ENCODE measurements around the gene ZFPM1. TPM values are rescaled to one million over a fixed set of nuclear protein-coding genes. Genes with fewer than 3 reads are reported as not detected.
A peak's percentile ranks its signal among the peaks of the same experiment; 100 is the strongest.

The ZFPM1 gene
- total RNA-seq, 2 experiments from 2014 or later: 15.8 to 19.3 TPM

DNA sequence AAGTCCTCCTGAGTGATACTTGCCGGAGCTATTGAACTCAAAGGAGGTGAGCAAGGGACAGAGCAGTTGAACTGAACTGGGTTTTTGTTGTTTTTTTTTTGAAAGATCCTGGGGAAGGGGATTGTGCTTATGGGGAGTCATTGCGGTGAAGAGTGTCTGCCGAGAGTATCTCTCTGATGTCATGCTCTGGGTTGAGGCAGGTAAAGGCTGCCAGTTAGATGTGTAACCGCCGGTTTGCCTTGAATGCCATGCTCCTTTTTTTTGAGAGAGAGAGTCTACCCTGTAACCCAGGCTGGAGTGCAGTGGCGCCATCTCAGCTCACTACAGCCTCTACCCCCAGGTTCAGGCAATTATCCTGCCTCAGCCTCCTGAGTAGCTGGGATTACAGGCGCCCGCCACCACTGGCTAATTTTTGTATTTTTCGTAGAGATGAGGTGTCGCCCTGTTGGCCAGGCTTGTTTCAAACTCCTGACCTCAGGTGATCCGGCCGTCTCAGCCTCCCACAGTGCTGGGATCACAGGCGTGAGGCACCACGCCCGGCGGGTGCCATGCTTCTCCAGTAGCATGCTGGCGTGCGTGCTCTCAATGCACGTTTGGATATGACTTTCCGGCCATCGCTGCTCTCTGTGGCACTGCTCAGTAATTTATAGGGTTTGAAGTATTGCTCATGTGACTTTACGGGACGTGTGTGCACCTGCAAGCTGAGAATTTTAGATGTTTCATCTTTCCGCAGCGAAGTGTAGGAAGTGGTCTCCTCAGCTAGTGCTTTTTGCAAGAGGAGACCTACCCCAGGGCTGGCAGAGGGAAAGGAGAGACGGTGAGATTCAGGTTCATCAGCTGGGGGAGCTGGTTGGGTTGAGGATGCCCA lies 125.6 kb downstream of the ZFPM1 start:
- CTCF ChIA-PET: no interaction called here
- H3K27me3 Mint-ChIP-seq (ENCODE audit: low read depth): no peaks in the 10 kb centered on the region
- H3K9me3 Mint-ChIP-seq (ENCODE audit: insufficient read depth): no peaks in the 10 kb centered on the region
- no peak overlapping the region for H3K4me3 Mint-ChIP-seq
- ATAC-seq (peak; percentile 36), DNase-seq (peak; percentile 31)
- peaks cover 36% of the 10 kb centered on the region for H3K4me1 Mint-ChIP-seq (ENCODE audit: low read depth)
- POLR2A ChIA-PET: no interaction called here
- H3K27ac Mint-ChIP-seq: peak overlapping the region; percentile 36
- peaks cover 51% of the 10 kb centered on the region for H3K36me3 Mint-ChIP-seq (ENCODE audit: low read depth)

DNA sequence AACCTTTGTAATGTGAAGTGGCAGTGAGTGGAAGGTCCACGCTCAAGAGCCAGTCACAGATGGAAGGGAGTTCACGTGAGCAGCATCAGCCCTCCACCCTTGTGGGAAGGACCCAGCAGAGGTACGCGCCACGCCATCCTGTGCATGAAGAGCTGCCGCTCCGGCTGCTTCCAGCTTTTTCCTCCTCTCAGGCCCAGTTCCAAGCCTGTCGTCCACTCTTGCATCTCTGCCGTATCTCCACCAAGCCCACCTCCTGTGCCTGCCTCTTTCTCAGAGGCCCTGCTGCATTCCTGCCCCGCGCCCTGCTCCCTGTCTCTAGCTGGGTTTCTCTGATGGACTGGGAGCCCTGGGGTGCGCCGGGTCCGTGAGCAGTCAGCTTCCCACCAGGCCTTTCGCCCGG lies 127.3 kb downstream of the ZFPM1 start:
- Mint-ChIP-seq H3K4me3 (no peak overlapping the region), H3K27me3 (ENCODE audit: low read depth) (no peaks in the 10 kb centered on the region), H3K36me3 (ENCODE audit: low read depth) (peaks cover 51% of the 10 kb centered on the region), H3K27ac (no peak overlapping the region), H3K4me1 (ENCODE audit: low read depth) (peaks cover 41% of the 10 kb centered on the region), H3K9me3 (ENCODE audit: insufficient read depth) (no peaks in the 10 kb centered on the region)
- no peak for ATAC-seq
- CTCF ChIA-PET: no interaction called here
- POLR2A ChIA-PET: no interaction called here
- DNase-seq: no peak

GRCh38 chr16:88581033-88581432 lies 128.0 kb downstream of the ZFPM1 start:
- no peak overlapping the region for H3K4me3 Mint-ChIP-seq
- ChIA-PET POLR2A (interaction anchor here (1.4 kb wide), 1 partner anchor 10 kb away, joined by 4 read pairs; the partner anchor contains the start of gene ZC3H18), CTCF (no interaction called here)
- no peaks in the 10 kb centered on the region for H3K27me3 Mint-ChIP-seq (ENCODE audit: low read depth)
- no peak overlapping the region for H3K27ac Mint-ChIP-seq
- peaks cover 47% of the 10 kb centered on the region for H3K36me3 Mint-ChIP-seq (ENCODE audit: low read depth)
- H3K9me3 Mint-ChIP-seq (ENCODE audit: insufficient read depth): no peaks in the 10 kb centered on the region
- peaks cover 41% of the 10 kb centered on the region for H3K4me1 Mint-ChIP-seq (ENCODE audit: low read depth)
- DNase-seq: no peak
- no peak for ATAC-seq

GRCh38 chr16:88582912-88583575 lies 130.0 kb downstream of the ZFPM1 start:
- Mint-ChIP-seq H3K27ac (peak overlapping the region; percentile 28), H3K4me3 (no peak overlapping the region)
- POLR2A ChIA-PET: no interaction called here

DNA sequence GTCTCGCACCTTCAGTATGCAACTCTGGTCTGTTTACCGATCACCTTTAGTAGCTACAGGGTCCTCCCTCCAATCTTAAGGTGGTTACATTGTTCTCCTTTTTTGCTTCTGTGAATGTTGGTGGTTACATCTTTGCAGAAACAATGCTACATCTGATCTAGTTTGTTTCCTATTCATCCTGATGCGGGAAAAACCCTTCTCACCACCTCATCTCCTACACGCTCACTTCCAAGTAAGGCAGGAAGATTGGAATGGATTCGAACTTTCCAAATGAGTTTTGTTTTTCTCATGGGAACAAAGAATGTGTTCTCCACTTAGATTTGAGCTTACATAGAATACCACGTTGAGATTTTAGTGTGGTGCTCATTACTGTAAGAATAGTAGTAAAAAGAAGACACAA lies 131.6 kb downstream of the ZFPM1 start:
- no peak for ATAC-seq
- ChIA-PET POLR2A (no interaction called here), CTCF (interaction anchor here (0.8 kb wide), 1 partner anchor 35 kb away, joined by 3 read pairs; no protein-coding TSS in a partner anchor)
- Mint-ChIP-seq H3K4me3 (no peak overlapping the region), H3K27ac (peak overlapping the region; percentile 35), H3K9me3 (ENCODE audit: insufficient read depth) (no peaks in the 10 kb centered on the region), H3K27me3 (ENCODE audit: low read depth) (no peaks in the 10 kb centered on the region), H3K4me1 (ENCODE audit: low read depth) (peaks cover 33% of the 10 kb centered on the region), H3K36me3 (ENCODE audit: low read depth) (peaks cover 50% of the 10 kb centered on the region)
- DNase-seq: no peak

More at GRCh38 chr16:88582912-88583575, 130.0 kb downstream of the ZFPM1 start:
- ATAC-seq (no peak), DNase-seq (no peak)
- Mint-ChIP-seq H3K27me3 (ENCODE audit: low read depth) (no peaks in the 10 kb centered on the region), H3K9me3 (ENCODE audit: insufficient read depth) (no peaks in the 10 kb centered on the region), H3K4me1 (ENCODE audit: low read depth) (peaks cover 35% of the 10 kb centered on the region), H3K36me3 (ENCODE audit: low read depth) (peaks cover 45% of the 10 kb centered on the region)
- CTCF ChIA-PET: interaction anchor here (0.5 to 1.3 kb wide), 2 partner anchors 13 to 1142 kb away, joined by 3 to 4 read pairs; partner anchors contain the start of gene ZC3H18

DNA sequence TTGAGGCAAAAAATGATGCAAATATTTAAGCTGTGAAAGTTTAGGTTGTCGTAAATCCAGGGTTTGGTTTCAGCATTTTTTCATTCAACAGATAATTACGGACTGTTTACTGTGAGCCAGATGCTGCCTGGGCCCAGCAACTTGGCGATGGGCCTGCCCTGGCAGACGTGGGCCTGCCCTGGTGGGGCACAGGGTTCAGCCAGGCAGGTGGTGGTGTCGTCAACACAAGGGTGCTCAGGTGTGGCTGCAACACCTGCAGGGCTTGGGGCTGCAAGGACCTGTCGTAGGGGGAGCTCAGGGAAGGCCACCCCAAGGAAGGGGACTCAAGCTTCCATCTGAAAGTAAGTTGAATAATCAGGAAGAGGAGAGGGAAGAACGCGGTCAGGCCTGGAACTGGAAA lies 132.2 kb downstream of the ZFPM1 start:
- DNase-seq: no peak
- peaks cover 34% of the 10 kb centered on the region for H3K4me1 Mint-ChIP-seq (ENCODE audit: low read depth)
- ChIA-PET POLR2A (interaction anchor here (0.8 to 1.8 kb wide), 2 partner anchors 9 to 34 kb away, joined by 3 to 5 read pairs; no protein-coding TSS in a partner anchor), CTCF (interaction anchor here (0.8 kb wide), 1 partner anchor 35 kb away, joined by 3 read pairs; no protein-coding TSS in a partner anchor)
- H3K36me3 Mint-ChIP-seq (ENCODE audit: low read depth): peaks cover 52% of the 10 kb centered on the region
- ATAC-seq: no peak
- no peak overlapping the region for H3K4me3 Mint-ChIP-seq
- H3K9me3 Mint-ChIP-seq (ENCODE audit: insufficient read depth): no peaks in the 10 kb centered on the region
- no peak overlapping the region for H3K27ac Mint-ChIP-seq
- no peaks in the 10 kb centered on the region for H3K27me3 Mint-ChIP-seq (ENCODE audit: low read depth)

GRCh38 chr16:88585927-88586581 lies 133.0 kb downstream of the ZFPM1 start:
- Mint-ChIP-seq H3K36me3 (ENCODE audit: low read depth) (peaks cover 46% of the 10 kb centered on the region), H3K27me3 (ENCODE audit: low read depth) (no peaks in the 10 kb centered on the region), H3K27ac (no peak overlapping the region), H3K9me3 (ENCODE audit: insufficient read depth) (no peaks in the 10 kb centered on the region), H3K4me1 (ENCODE audit: low read depth) (peaks cover 33% of the 10 kb centered on the region), H3K4me3 (no peak overlapping the region)
- ChIA-PET POLR2A (interaction anchor here (0.5 to 1.8 kb wide), 3 partner anchors 9 to 184 kb away, joined by 3 to 5 read pairs (median 3); no protein-coding TSS in a partner anchor), CTCF (no interaction called here)
- DNase-seq (no peak), ATAC-seq (no peak)

Small RNAs within 50 kb of the gene (microRNA-seq; reads per million reads assigned to microRNA genes)
- 1.7 reads per million for gene MIR5189

Other genes starting within 250 kb of the ZFPM1 start
- under 1 TPM; 0.66 to 0.83 TPM for gene ZNF469, start 70.3 kb upstream of the ZFPM1 start, total RNA-seq
- gene ZC3H18, start 117.1 kb downstream of the ZFPM1 start, total RNA-seq: 10 to 100 TPM; 80.9 to 90.0 TPM
- under 1 TPM in 1 of 2 experiments, not detected in 1; 0.37 TPM for gene IL17C, start 185.3 kb downstream of the ZFPM1 start, total RNA-seq
- gene CYBA, start 197.8 kb downstream of the ZFPM1 start, total RNA-seq: 100 to 1,000 TPM; 568 to 599 TPM
- gene MVD, start 209.8 kb downstream of the ZFPM1 start, total RNA-seq: 10 to 100 TPM; 86.0 to 96.1 TPM
- 10 to 100 TPM; 13.4 to 14.3 TPM for gene SNAI3, start 233.2 kb downstream of the ZFPM1 start, total RNA-seq